BE2C (cell line): ENCODE results near the gene SLC9C2.
"Not testable (repeated sequence)": the region's sequence is repeated elsewhere in the genome, so short reads cannot be mapped to it uniquely, and the experiment has no call there.

ENCODE experiments used
- DNase-seq: peaks from one replicate; pipeline ENCODE4 v3.0.0-alpha.2; 2020
- H3K27me3 ChIP-seq: fragments of 250-450 bp; sonication (Bioruptor Pico); 2 replicates; pipeline ENCODE4 v1.5.1; 2020; ENCODE audit warnings: mild to moderate bottlenecking
- H3K36me3 ChIP-seq: fragments of 250-450 bp; sonication (Bioruptor Pico); 2 replicates; pipeline ENCODE4 v1.5.1; 2020; ENCODE audit warnings: mild to moderate bottlenecking
- H3K4me1 ChIP-seq: fragments of 250-450 bp; sonication (Bioruptor Pico); 2 replicates; pipeline ENCODE4 v1.5.1; 2020
- H3K4me3 ChIP-seq: 2 replicates; pipeline ENCODE4 v1.5.1; 2011; ENCODE audit warnings: low read depth, low read length
- H3K9me3 ChIP-seq: fragments of 250-450 bp; sonication (Bioruptor Pico); 2 replicates; pipeline ENCODE4 v1.5.1; 2020
- CTCF ChIP-seq: IDR thresholded peaks from 2 replicates; pipeline ENCODE4 v1.5.1; 2012; ENCODE audit warnings: mild to moderate bottlenecking, low read depth, low read length

SLC9C2 gene

GRCh38 chr1:173530795-173531693 lies 71.8 kb downstream of the SLC9C2 start:
- Histone ChIP-seq H3K36me3 (no peaks in the 10 kb centered on the region), H3K4me3 (no peak overlapping the region), H3K9me3 (no peaks in the 10 kb centered on the region), H3K4me1 (no peaks in the 10 kb centered on the region), H3K27me3 (no peaks in the 10 kb centered on the region)
- no peak for DNase-seq
- TF ChIP-seq CTCF, result no peak

GRCh38 chr1:173529106-173529505 lies 73.8 kb downstream of the SLC9C2 start:
- DNase-seq, result no peak
- no peaks in the 10 kb centered on the region for H3K9me3 ChIP-seq
- H3K4me1 ChIP-seq, result no peaks in the 10 kb centered on the region
- no peaks in the 10 kb centered on the region for H3K36me3 ChIP-seq
- H3K27me3 ChIP-seq, result no peaks in the 10 kb centered on the region
- H3K4me3 ChIP-seq, result no peak overlapping the region
- no peak for TF ChIP-seq CTCF

- TF ChIP-seq CTCF, result no peak
- H3K27me3 ChIP-seq, result no peaks in the 10 kb centered on the region
- peak; percentile 33 for DNase-seq
- no peaks in the 10 kb centered on the region for H3K9me3 ChIP-seq
- no peak overlapping the region for H3K4me3 ChIP-seq
- no peaks in the 10 kb centered on the region for H3K36me3 ChIP-seq
- H3K4me1 ChIP-seq, result no peaks in the 10 kb centered on the region
Measured at GRCh38 chr1:173527151-173527826, 75.6 kb downstream of the SLC9C2 start.

- no peaks in the 10 kb centered on the region for H3K9me3 ChIP-seq
- H3K4me3 ChIP-seq, result no peak overlapping the region
- H3K36me3 ChIP-seq, result no peaks in the 10 kb centered on the region
- H3K27me3 ChIP-seq, result no peaks in the 10 kb centered on the region
- H3K4me1 ChIP-seq, result no peaks in the 10 kb centered on the region
- TF ChIP-seq CTCF, result no peak
- DNase-seq, result no peak
Measured at GRCh38 chr1:173525926-173526325, 76.9 kb downstream of the SLC9C2 start.

- no peak for DNase-seq
- Histone ChIP-seq H3K9me3 (no peaks in the 10 kb centered on the region), H3K27me3 (peaks cover 5% of the 10 kb centered on the region; the same call in 1 of the 2 replicates), H3K36me3 (no peaks in the 10 kb centered on the region), H3K4me1 (no peaks in the 10 kb centered on the region), H3K4me3 (no peak overlapping the region)
- TF ChIP-seq CTCF, result no peak
Measured at GRCh38 chr1:173523329-173523728, 79.5 kb downstream of the SLC9C2 start.

- Histone ChIP-seq H3K4me3 (no peak overlapping the region), H3K36me3 (no peaks in the 10 kb centered on the region), H3K9me3 (no peaks in the 10 kb centered on the region), H3K4me1 (no peaks in the 10 kb centered on the region), H3K27me3 (peaks cover 5% of the 10 kb centered on the region; the same call in 1 of the 2 replicates)
- no peak for TF ChIP-seq CTCF
- DNase-seq, result no peak
Measured at GRCh38 chr1:173520799-173521198, 82.1 kb downstream of the SLC9C2 start.

- H3K9me3 ChIP-seq, DNase-seq, H3K4me1 ChIP-seq, H3K27me3 ChIP-seq, H3K4me3 ChIP-seq, H3K36me3 ChIP-seq: not testable (repeated sequence)
Measured at GRCh38 chr1:173514503-173514902, 88.4 kb downstream of the SLC9C2 start.
